Neural progenitor cell (in vitro differentiated cells): ENCODE measurements around the gene BUD23. TPM values are rescaled to one million over a fixed set of nuclear protein-coding genes. Genes with fewer than 3 reads are reported as not detected.

ENCODE experiments used
- DNase-seq: peaks from one replicate; pipeline ENCODE4 v3.0.0-alpha.2; 2016; ENCODE audit warnings: low spot score
- H2AFZ ChIP-seq: fragments of 200-600 bp; sonication (generic); replicated peaks from 2 replicates; pipeline ENCODE4 v1.6.1; 2016; ENCODE audit warnings: antibody characterized with exemption
- H3F3A ChIP-seq: fragments of 200-600 bp; sonication (generic); 2 replicates; pipeline ENCODE4 v1.6.1; 2016; ENCODE audit warnings: antibody characterized with exemption, low read depth
- H3K27ac ChIP-seq: fragments of 200-600 bp; sonication (generic); 2 replicates; pipeline ENCODE4 v1.5.1; 2016; ENCODE audit warnings: mild to moderate bottlenecking
- H3K27me3 ChIP-seq: fragments of 200-600 bp; sonication (generic); 2 replicates; pipeline ENCODE4 v1.6.1; 2016; ENCODE audit warnings: mild to moderate bottlenecking, moderate library complexity
- H3K36me3 ChIP-seq: fragments of 200-600 bp; sonication (generic); 2 replicates; pipeline ENCODE4 v1.5.1; 2016
- H3K4me1 ChIP-seq: fragments of 200-600 bp; sonication (generic); 2 replicates; pipeline ENCODE4 v1.6.1; 2016; ENCODE audit warnings: mixed run types
- H3K4me2 ChIP-seq: fragments of 200-600 bp; sonication (generic); 2 replicates; pipeline ENCODE4 v1.6.1; 2016
- H3K4me3 ChIP-seq: fragments of 200-600 bp; sonication (generic); 2 replicates; pipeline ENCODE4 v1.5.1; 2016
- H3K79me2 ChIP-seq: fragments of 200-600 bp; sonication (generic); 2 replicates; pipeline ENCODE4 v1.6.1; 2016; ENCODE audit warnings: low read depth
- H3K9ac ChIP-seq: fragments of 200-600 bp; sonication (generic); 2 replicates; pipeline ENCODE4 v1.6.1; 2016
- H3K9me3 ChIP-seq: fragments of 200-600 bp; sonication (generic); 2 replicates; pipeline ENCODE4 v1.5.1; 2016; ENCODE audit warnings: low read depth
- H4K20me1 ChIP-seq: fragments of 200-600 bp; sonication (generic); 2 replicates; pipeline ENCODE4 v1.6.1; 2016; ENCODE audit warnings: low read depth
- H3K27ac Mint-ChIP-seq: 3 replicates; pipeline ENCODE4 v1.8.0; 2021; ENCODE audit warnings: mixed read lengths
- H3K27me3 Mint-ChIP-seq: 2 replicates; pipeline ENCODE4 v1.8.0; 2022; ENCODE audit warnings: low read depth, mild to moderate bottlenecking, inconsistent platforms, moderate library complexity, mixed read lengths; ENCODE audit not compliant: insufficient read depth
- H3K36me3 Mint-ChIP-seq: 3 replicates; pipeline ENCODE4 v1.8.0; 2021; ENCODE audit warnings: mixed read lengths
- H3K4me1 Mint-ChIP-seq: 3 replicates; pipeline ENCODE4 v1.8.0; 2021; ENCODE audit warnings: mixed read lengths
- H3K4me3 Mint-ChIP-seq: 3 replicates; pipeline ENCODE4 v1.8.0; 2021; ENCODE audit warnings: mild to moderate bottlenecking, moderate library complexity, mixed read lengths
- H3K9me3 Mint-ChIP-seq: 3 replicates; pipeline ENCODE4 v1.8.0; 2020; ENCODE audit warnings: mixed read lengths
- CTCF ChIP-seq: fragments of 200-600 bp; sonication (generic); IDR thresholded peaks from 2 replicates; pipeline ENCODE4 v1.5.1; 2017; ENCODE audit warnings: antibody characterized with exemption, mild to moderate bottlenecking
- EZH2 ChIP-seq: fragments of 200-600 bp; sonication (generic); IDR thresholded peaks from 2 replicates; pipeline ENCODE4 v1.6.1; 2017; ENCODE audit warnings: antibody characterized with exemption, mild to moderate bottlenecking, moderate library complexity
- EZH2phosphoT487 ChIP-seq: fragments of 200-600 bp; sonication (generic); IDR thresholded peaks from 2 replicates; pipeline ENCODE4 v1.6.1; 2017; ENCODE audit warnings: antibody characterized with exemption
- total RNA-seq: library from RNA; depleted of rRNA; stranded (reverse); fragments of >200 nt; gene quantifications from 2 replicates; pipeline ENCODE4 v1.2.3, GENCODE V29; 2015; ENCODE audit warnings: low replicate concordance

BUD23 gene
- total RNA-seq, 1 donor from 2014 or later: 22.8 TPM

DNA sequence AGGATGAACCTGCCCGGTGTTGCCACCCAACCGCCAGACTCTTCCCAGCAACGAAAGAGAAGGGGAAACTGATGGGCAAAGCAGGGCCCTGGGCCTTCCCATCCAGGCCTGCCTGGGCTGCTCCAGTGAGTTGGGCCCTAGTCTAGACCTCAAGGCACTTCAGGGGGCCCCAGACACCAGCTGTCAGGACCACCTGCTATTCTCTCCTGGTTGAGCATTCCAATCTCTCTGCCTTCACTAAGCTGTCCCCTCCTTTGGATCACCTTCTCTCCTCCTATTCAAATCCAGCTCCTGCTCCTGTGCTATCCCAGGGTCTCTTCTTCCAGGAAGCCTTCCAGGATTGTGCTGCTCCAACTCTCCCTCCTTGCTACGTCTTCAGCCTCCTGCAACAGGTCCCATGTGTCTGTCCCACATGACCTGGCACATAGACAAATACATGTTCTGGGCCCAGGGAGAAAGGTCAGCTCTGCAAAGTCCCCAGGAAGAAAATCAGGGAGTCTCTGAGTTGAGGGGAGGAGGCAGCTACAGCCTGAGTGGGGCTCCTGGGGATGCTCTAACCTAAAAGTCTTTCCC lies 33.0 kb downstream of the BUD23 start:
- Histone ChIP-seq H3K4me2 (no peak overlapping the region), H3K9ac (no peak overlapping the region), H3K4me1 (no peaks in the 10 kb centered on the region), H3K79me2 (peaks cover 10% of the 10 kb centered on the region), H3K9me3 (no peaks in the 10 kb centered on the region), H3K4me3 (no peak overlapping the region), H4K20me1 (peaks cover 42% of the 10 kb centered on the region), H3F3A (no peaks in the 10 kb centered on the region), H3K27me3 (peaks cover 32% of the 10 kb centered on the region), H3K27ac (no peak overlapping the region), H2AFZ (no peak overlapping the region), H3K36me3 (no peaks in the 10 kb centered on the region)
- H3K9me3 Mint-ChIP-seq: no peaks in the 10 kb centered on the region
- TF ChIP-seq EZH2 (no peak), CTCF (no peak), EZH2phosphoT487 (no peak)
- H3K4me3 Mint-ChIP-seq: no peak overlapping the region
- H3K27me3 Mint-ChIP-seq: peaks cover 10% of the 10 kb centered on the region
- H3K4me1 Mint-ChIP-seq: peaks cover 14% of the 10 kb centered on the region
- H3K27ac Mint-ChIP-seq: no peak overlapping the region
- no peaks in the 10 kb centered on the region for H3K36me3 Mint-ChIP-seq
- DNase-seq: no peak

GRCh38 chr7:73717025-73717807 lies 33.8 kb downstream of the BUD23 start:
- peaks cover 36% of the 10 kb centered on the region for H4K20me1 ChIP-seq
- no peaks in the 10 kb centered on the region for H3F3A ChIP-seq
- peaks cover 10% of the 10 kb centered on the region for H3K79me2 ChIP-seq
- no peak overlapping the region for H3K4me3 ChIP-seq
- peaks cover 14% of the 10 kb centered on the region for H3K27me3 Mint-ChIP-seq
- peaks cover 33% of the 10 kb centered on the region for H3K27me3 ChIP-seq
- H3K4me1 Mint-ChIP-seq: peaks cover 14% of the 10 kb centered on the region
- no peak overlapping the region for H3K27ac ChIP-seq
- peak overlapping the region; percentile 80 for H3K4me3 Mint-ChIP-seq
- H3K36me3 Mint-ChIP-seq: no peaks in the 10 kb centered on the region
- no peak for TF ChIP-seq EZH2phosphoT487
- no peak for TF ChIP-seq CTCF
- TF ChIP-seq EZH2: no peak
- no peak for DNase-seq
- no peak overlapping the region for H3K27ac Mint-ChIP-seq
- H3K9me3 ChIP-seq: no peaks in the 10 kb centered on the region
- no peak overlapping the region for H3K4me2 ChIP-seq
- no peaks in the 10 kb centered on the region for H3K36me3 ChIP-seq
- no peak overlapping the region for H3K9ac ChIP-seq
- H2AFZ ChIP-seq: no peak overlapping the region
- H3K9me3 Mint-ChIP-seq: no peaks in the 10 kb centered on the region
- H3K4me1 ChIP-seq: no peaks in the 10 kb centered on the region

- DNase-seq: no peak
- Mint-ChIP-seq H3K27ac (no peak overlapping the region), H3K4me3 (peak overlapping the region; percentile 80), H3K9me3 (no peaks in the 10 kb centered on the region), H3K4me1 (peaks cover 14% of the 10 kb centered on the region), H3K27me3 (peaks cover 14% of the 10 kb centered on the region), H3K36me3 (no peaks in the 10 kb centered on the region)
- H2AFZ ChIP-seq: no peak overlapping the region
- peaks cover 33% of the 10 kb centered on the region for H3K27me3 ChIP-seq
- H4K20me1 ChIP-seq: peaks cover 30% of the 10 kb centered on the region
- no peaks in the 10 kb centered on the region for H3K4me1 ChIP-seq
- no peaks in the 10 kb centered on the region for H3F3A ChIP-seq
- TF ChIP-seq CTCF (no peak), EZH2 (no peak), EZH2phosphoT487 (no peak)
- H3K36me3 ChIP-seq: no peaks in the 10 kb centered on the region
- no peak overlapping the region for H3K27ac ChIP-seq
- no peak overlapping the region for H3K9ac ChIP-seq
- peaks cover 10% of the 10 kb centered on the region for H3K79me2 ChIP-seq
- no peak overlapping the region for H3K4me3 ChIP-seq
- H3K9me3 ChIP-seq: no peaks in the 10 kb centered on the region
- H3K4me2 ChIP-seq: peak overlapping the region; percentile 89
Measured at GRCh38 chr7:73717991-73718405, 34.6 kb downstream of the BUD23 start.
